ENCODE results near the gene ERGIC3. TPM values are rescaled to one million over a fixed set of nuclear protein-coding genes. Genes with fewer than 3 reads are reported as not detected.

Gene ERGIC3
- total RNA-seq, 2 donors from 2014 or later = 99.9 to 155 TPM

GRCh38 chr20:35506872-35507638 lies 34.8 kb upstream of the ERGIC3 start:
- peaks cover 0 to 7% of the 10 kb centered on the region in 2 donors for H3K4me1 ChIP-seq
- no peak overlapping the region for H3K4me3 ChIP-seq
- peaks cover 80% of the 10 kb centered on the region for H3K36me3 ChIP-seq
- no peak for DNase-seq (ENCODE audit: low spot score)
- no peaks in the 10 kb centered on the region for H3K27me3 ChIP-seq
- no peak for TF ChIP-seq CTCF (IDR thresholded peaks at IDR 0.05)
- no peak overlapping the region for H3K27ac ChIP-seq
- no peaks in the 10 kb centered on the region for H3K9me3 ChIP-seq

GRCh38 chr20:35508493-35509218 lies 33.2 kb upstream of the ERGIC3 start:
- Histone ChIP-seq H3K4me1 (peaks cover 0 to 5% of the 10 kb centered on the region in 2 donors), H3K4me3 (no peak overlapping the region), H3K27ac (no peak overlapping the region), H3K9me3 (no peaks in the 10 kb centered on the region), H3K36me3 (peaks cover 64% of the 10 kb centered on the region), H3K27me3 (no peaks in the 10 kb centered on the region)
- no peak for TF ChIP-seq CTCF (IDR thresholded peaks at IDR 0.05)
- no peak for DNase-seq (ENCODE audit: low spot score)

GRCh38 chr20:35510951-35511735 lies 30.7 kb upstream of the ERGIC3 start:
- Histone ChIP-seq H3K36me3 (peaks cover 43% of the 10 kb centered on the region), H3K4me3 (no peak overlapping the region)

GRCh38 chr20:35511814-35512420 lies 30.0 kb upstream of the ERGIC3 start:
- no peak overlapping the region for H3K4me3 ChIP-seq
- no peak overlapping the region for H3K27ac ChIP-seq
- no peak for DNase-seq (ENCODE audit: low spot score)
- H3K36me3 ChIP-seq = peaks cover 40% of the 10 kb centered on the region
- peaks cover 0 to 8% of the 10 kb centered on the region in 2 donors for H3K4me1 ChIP-seq
- H3K27me3 ChIP-seq = no peaks in the 10 kb centered on the region
- H3K9me3 ChIP-seq = no peaks in the 10 kb centered on the region
- TF ChIP-seq CTCF (IDR thresholded peaks at IDR 0.05) = peak; percentile 14 to 67

More at GRCh38 chr20:35510951-35511735, 30.7 kb upstream of the ERGIC3 start:
- H3K27me3 ChIP-seq = no peaks in the 10 kb centered on the region
- no peak for TF ChIP-seq CTCF (IDR thresholded peaks at IDR 0.05)
- peaks cover 0 to 2% of the 10 kb centered on the region in 2 donors for H3K4me1 ChIP-seq
- H3K27ac ChIP-seq = no peak overlapping the region
- no peaks in the 10 kb centered on the region for H3K9me3 ChIP-seq
- no peak for DNase-seq (ENCODE audit: low spot score)

GRCh38 chr20:35514371-35514932 lies 27.4 kb upstream of the ERGIC3 start:
- no peak overlapping the region for H3K27ac ChIP-seq
- H3K36me3 ChIP-seq = peaks cover 22% of the 10 kb centered on the region
- no peak overlapping the region for H3K4me3 ChIP-seq
- H3K4me1 ChIP-seq = peaks cover 0 to 8% of the 10 kb centered on the region in 2 donors
- no peaks in the 10 kb centered on the region for H3K9me3 ChIP-seq
- no peaks in the 10 kb centered on the region for H3K27me3 ChIP-seq
- no peak for DNase-seq (ENCODE audit: low spot score)
- no peak for TF ChIP-seq CTCF (IDR thresholded peaks at IDR 0.05)

Data from right atrium auricular region (tissue), 2 donors.